ENCODE results near the gene PSMD14. TPM values are rescaled to one million over a fixed set of nuclear protein-coding genes. Genes with fewer than 3 reads are reported as not detected.

PSMD14 gene
- total and polyA plus RNA-seq, 2 of the 13 experiments (the other 11 are each of a cell fraction or from before 2014, with no cell fraction given) = 60.6 to 149 TPM

- TF ChIP-seq PAF1 (CRISPR knock-in tag; IDR thresholded peaks at IDR 0.05) (no peak), ZNF788 (CRISPR knock-in tag; IDR thresholded peaks at IDR 0.05; ENCODE audit: borderline replicate concordance) (no peak; the same call in 1 of the 2 replicates), ZNF709 (CRISPR knock-in tag; IDR thresholded peaks at IDR 0.05) (no peak), ZFP82 (CRISPR knock-in tag; IDR thresholded peaks at IDR 0.05; ENCODE audit: borderline replicate concordance) (no peak), POGK (CRISPR knock-in tag; conservative IDR thresholded peaks at IDR 0.05) (peak; percentile 41; the same call in 1 of the 2 replicates), ZFP91 (CRISPR knock-in tag; IDR thresholded peaks at IDR 0.05; ENCODE audit: borderline replicate concordance) (peak; percentile 48; the same call in 1 of the 2 replicates), FOSL1 (CRISPR knock-in tag; IDR thresholded peaks at IDR 0.05; ENCODE audit: borderline replicate concordance) (no peak), ZNF775 (CRISPR knock-in tag; IDR thresholded peaks at IDR 0.05; ENCODE audit: borderline replicate concordance) (no peak), HNF4A (CRISPR knock-in tag; IDR thresholded peaks at IDR 0.05) (no peak), NFATC3 (CRISPR knock-in tag; IDR thresholded peaks at IDR 0.05) (no peak), ZNF597 (CRISPR knock-in tag; IDR thresholded peaks at IDR 0.05) (no peak), ZNF383 (CRISPR knock-in tag; IDR thresholded peaks at IDR 0.05; ENCODE audit: borderline replicate concordance) (no peak), SNAPC2 (CRISPR knock-in tag; IDR thresholded peaks at IDR 0.05) (no peak), ATF1 (CRISPR knock-in tag; IDR thresholded peaks at IDR 0.05) (no peak), GFI1 (CRISPR knock-in tag; IDR thresholded peaks at IDR 0.05; ENCODE audit: borderline replicate concordance) (no peak), HNF4G (IDR thresholded peaks at IDR 0.05; ENCODE audit: borderline replicate concordance, low read depth, low read length) (no peak), HNF4G (CRISPR knock-in tag; IDR thresholded peaks at IDR 0.05; ENCODE audit: borderline replicate concordance, low read depth) (no peak), ATF7-NPFF (CRISPR knock-in tag; IDR thresholded peaks at IDR 0.05; ENCODE audit: low read depth) (peak; percentile 80), SIN3A (IDR thresholded peaks at IDR 0.05; ENCODE audit: borderline replicate concordance, low read depth, low read length) (no peak), ZNF350 (CRISPR knock-in tag; IDR thresholded peaks at IDR 0.05; ENCODE audit: borderline replicate concordance, low read depth) (no peak), MZF1 (CRISPR knock-in tag; IDR thresholded peaks at IDR 0.05; ENCODE audit: borderline replicate concordance) (no peak), HOXA9 (CRISPR knock-in tag; IDR thresholded peaks at IDR 0.05; ENCODE audit: borderline replicate concordance) (no peak), ZNF329 (CRISPR knock-in tag; IDR thresholded peaks at IDR 0.05; ENCODE audit: low read depth) (no peak), SAP130 (CRISPR knock-in tag; IDR thresholded peaks at IDR 0.05; ENCODE audit: low read depth) (no peak), ZNF572 (CRISPR knock-in tag; IDR thresholded peaks at IDR 0.05) (no peak), ZNF451 (CRISPR knock-in tag; IDR thresholded peaks at IDR 0.05) (no peak)
Measured at GRCh38 chr2:161418715-161419637, 110.8 kb downstream of the PSMD14 start (continued).

Data from HepG2 (cell line).